Measurements from ENCODE around the gene WDR46.

WDR46 gene

DNA sequence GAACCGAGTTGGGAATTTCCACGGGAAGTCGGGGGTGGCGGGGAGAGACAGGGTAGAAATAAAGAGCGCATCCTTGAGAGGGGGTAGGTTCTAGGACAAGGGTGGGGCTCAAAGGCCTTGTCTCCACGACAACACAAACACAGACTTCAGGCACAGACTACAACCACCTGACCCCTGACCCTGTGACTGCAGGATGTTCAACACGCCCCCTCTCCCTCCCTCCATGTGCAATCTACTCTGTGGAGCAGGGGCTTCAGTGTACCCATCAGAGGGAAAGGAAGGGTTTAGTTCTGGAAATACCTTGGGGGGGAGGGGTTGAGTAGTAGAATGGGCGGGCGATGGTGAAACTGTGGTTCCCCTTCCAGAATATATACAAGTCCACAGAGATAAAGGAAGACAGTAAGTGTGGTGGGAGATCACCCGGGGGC lies 25.5 kb upstream of the WDR46 start:
- peak; percentile 43 to 47 for DNase-seq (ENCODE audit: low read depth in 1 of 2, low spot score in 1 of 2)

DNA sequence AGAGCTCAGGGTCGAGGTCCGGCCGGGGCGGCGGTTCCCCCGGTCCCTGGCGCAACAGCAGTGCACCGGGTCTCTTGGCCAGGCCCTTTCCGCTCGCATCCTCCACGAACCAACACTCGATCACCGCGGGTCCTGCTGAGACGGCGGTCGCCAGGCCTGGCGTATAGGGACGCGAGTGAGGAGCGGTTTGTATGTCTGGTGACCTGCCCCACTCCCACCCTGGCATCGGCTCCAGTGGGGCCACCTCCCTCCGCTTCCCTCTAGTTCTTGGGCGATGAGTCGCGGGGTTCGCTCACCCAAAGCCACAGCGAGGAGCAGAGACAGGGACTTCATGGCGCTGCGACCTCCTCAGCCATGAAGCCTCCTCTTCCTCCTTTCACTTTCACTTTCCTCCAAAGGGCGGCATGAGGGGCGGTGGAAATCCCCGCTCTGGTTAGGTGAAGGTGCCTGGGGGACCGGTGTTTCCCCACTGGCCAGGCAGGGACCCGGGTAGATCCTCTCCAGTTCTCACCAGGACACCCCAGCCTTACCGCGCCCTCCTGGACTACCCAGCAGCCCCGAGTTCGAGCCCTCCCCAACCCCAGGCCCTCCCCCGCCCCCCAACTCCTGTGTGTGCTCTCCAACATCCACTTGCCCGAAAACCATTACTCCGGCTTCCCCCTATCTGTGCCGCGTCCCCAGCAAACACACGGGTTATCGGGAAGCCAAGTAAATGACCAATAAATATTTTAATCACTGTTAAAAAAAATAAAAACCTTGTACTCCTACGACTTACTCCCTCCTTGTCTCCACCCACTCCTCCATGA lies 24.9 kb upstream of the WDR46 start, which contains the start of gene TAPBP:
TAPBP (minus strand) TSS at position 370 of the 806 bp plus-strand sequence; CDS start at position 333, 37 bp downstream.
- peak; percentile 70 to 71 for DNase-seq (ENCODE audit: low read depth in 1 of 2, low spot score in 1 of 2)

DNA sequence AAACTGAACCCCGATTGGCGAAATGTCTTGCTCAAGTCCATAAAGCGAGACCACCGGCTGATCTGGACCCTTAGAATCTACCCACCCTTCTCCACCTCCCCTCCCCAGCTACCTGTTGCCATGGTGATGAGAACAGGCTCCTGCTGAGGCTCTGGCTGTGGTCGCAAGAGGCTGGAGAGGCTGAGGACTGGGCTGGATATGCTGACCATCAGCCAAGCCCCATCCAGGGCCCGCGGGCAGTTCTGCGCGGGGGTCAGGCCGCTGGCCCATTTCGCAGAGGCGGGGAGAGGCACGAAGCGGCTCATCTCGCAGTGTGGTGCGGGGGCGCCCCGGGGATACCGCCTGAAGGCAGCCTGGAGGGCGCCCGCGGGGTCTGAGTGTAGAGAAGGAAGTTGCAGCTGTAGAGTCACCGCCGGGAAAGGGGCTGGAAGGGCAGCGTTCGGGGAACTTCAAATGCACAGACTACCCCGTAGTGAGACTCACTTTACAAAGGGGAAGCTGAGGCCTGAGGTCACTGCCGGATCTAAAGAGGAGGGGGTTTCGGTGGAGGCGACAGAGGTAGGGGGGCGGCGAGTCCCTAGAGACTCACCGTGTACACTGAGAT lies 24.2 kb upstream of the WDR46 start:
- peak in 1 of 2 donors; percentile 46 for DNase-seq (ENCODE audit: low read depth in 1 of 2, low spot score in 1 of 2)

DNA sequence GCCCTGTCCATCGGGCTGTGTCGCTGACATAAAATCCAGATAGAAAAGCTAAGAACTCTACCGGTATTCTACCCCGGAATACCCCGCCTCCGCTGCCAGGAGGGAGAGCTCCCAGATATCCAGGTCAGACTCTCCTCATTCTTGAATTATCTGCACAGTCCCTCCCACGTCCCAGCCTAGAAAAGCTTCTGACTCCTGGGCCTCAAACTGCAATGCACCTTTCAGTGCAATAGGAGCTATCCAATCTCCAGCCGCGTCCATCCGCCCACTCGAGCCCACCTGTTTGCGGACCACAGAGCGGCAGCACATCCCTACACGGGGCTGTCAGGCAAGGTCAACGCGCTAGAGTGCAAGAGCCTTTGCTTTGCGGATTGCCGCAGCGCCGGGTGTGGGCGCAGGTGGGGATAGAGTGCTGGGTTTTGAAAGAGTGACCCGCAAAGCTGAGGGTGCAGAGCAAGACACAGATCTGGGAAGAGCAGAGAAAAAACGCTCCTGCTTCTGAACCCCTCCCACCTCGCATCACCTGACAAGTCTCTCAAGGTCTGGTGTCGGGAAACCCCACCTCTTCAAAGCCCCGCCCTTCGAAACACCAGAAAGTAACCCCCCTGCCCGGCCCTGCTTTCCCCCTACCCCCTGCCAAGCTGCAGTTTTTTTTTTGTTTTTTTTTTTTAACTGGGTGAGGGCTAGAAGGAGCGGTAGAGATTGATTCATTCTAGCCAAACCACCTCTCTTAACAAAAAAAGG lies 23.5 kb upstream of the WDR46 start:
- peak; percentile 62 to 70 for DNase-seq (ENCODE audit: low read depth in 1 of 2, low spot score in 1 of 2)

DNA sequence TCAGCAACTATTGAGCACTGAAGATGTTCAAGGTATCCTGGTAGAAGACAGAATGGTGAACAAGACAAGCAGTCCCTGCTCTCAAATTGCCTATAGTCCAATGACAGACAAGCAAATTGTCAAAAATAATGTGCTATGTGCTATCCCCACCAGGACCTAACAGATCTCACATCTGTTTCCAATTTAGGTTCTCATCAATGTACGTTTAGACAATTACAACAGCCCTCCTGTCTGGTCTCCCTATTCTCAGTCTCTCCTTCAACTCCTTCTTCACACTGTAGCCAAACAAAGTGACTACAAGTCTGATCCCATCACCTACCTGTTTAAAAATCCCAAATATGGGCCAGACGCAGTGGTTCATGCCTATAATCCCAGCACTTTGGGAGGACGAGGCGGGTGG lies 17.3 kb upstream of the WDR46 start:
- no peak for DNase-seq (ENCODE audit: low read depth in 1 of 2, low spot score in 1 of 2)

DNA sequence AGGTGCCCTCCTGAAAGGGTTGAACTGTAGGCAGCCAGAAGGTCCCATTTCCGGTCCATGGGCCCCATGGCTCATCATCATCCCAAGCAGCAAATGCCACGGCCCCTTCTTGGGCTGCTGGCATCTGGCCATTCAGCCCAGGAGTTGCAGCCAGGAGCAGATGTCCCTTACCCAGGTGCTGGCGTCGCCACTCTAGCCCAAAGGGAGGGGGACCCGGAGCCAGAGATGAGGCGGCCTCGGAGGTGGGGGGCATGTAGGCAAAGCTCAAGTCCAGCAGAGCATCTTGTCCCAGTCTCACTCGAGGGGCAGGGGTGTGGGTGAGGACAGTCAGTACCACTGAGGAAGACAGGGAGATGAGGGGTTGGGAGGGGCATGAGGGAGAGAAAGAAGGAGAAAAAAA lies 16.0 kb upstream of the WDR46 start:
- DNase-seq (ENCODE audit: low read depth in 1 of 2, low spot score in 1 of 2): no peak

DNA sequence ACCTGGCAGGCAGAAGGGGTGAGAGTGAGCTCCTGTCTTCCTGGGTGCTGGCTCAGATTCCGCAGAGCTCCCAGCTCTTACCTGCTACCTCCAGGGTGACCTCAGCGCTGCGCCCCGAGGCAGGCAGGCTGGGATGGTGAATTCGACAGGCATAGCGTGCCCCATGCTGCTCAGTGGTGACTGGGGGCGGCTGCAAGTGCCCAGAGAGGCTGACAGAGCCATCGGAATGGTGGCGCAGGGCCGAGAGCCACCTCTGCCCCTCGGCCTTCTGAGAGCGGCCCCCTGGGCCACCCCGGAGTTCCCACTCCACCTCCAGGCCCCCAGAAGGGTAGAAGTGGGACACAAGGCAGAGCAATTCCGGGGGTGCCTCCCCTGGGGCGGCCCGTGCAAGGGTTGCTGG lies 15.2 kb upstream of the WDR46 start:
- DNase-seq (ENCODE audit: low read depth in 1 of 2, low spot score in 1 of 2): no peak

DNA sequence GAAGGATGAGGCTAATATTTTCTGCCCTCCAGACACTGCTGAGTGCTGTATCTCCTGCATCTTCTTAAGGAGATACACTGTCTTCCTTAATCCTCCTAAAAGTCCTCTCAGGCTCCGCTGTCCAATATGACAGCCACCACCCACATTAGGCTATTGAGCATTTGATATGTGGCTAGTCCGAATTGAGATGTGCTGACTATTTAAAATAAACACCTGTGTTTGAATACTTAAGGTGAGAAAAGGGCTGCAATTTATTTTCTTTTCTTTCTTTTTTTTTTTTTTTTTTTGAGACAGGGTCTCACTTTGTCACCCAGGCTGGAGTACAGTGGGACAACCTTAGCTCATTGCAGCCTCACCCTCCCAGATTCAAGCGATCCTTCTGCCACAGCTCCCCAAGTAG lies 12.8 kb upstream of the WDR46 start:
- DNase-seq (ENCODE audit: low read depth in 1 of 2, low spot score in 1 of 2): no peak

DNA sequence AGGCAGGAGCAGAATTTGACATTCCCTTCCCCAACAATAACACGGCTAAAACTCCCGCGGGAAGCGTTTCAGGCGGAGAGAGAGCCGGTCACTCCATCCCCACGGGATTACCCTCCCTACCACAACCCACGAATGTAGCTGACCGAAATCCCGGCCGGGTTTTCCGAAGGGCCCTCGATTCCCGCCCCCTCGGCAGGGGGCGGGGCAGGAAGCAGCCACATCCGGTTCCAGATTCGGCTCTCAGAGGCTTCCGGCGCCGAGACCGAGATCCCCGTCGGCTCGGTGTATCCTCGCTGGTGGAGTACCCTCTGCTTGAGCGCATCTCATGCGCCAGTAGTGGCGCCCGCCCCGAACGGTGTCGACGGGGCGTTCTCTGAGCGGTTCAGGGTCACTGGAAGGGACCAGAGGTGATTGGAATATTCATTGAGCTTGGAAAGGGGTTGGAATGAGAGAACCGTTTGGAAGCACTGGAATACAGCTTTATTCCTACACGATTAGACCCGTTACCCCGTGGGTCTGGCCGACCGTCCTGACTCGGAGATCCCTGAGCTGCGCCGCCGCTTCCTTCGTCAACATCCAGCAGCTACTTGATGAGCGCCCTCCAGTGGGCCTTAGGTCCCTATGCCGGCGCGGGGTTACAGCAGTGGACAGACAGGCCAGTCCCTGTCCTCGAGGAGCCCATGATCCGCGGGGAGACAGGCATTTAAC lies 10.4 kb upstream of the WDR46 start:
- DNase-seq (ENCODE audit: low read depth in 1 of 2, low spot score in 1 of 2): peak; percentile 86 to 93

DNA sequence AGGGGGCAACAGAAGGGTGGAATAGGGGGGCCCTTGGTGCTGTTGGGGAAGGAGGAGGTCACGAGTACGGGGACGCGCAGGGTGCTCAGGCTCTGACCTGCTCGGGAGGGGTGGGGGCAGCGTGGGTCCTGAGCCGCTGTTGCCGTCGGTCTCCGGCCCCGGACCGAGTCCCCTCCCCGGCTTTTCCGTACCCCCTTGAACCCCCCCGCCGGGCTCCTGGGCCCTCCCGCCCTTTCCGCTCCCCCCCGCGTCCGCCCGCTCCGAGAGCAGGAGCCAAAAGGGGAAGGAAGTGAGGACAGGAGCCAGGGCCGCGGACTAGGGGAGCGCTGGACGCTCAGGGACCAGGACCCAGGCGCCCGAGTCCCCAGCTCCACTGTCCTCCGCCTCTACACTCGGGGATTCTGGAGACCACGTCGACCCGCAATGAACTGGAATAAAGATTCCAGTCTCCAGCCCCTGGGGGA lies 9.8 kb upstream of the WDR46 start, which contains the start of gene RGL2:
RGL2 (minus strand) TSS at position 170 of the 464 bp plus-strand sequence. CDS start 332 bp downstream, outside the sequence.
- peak; percentile 35 to 45 for DNase-seq (ENCODE audit: low read depth in 1 of 2, low spot score in 1 of 2)

DNA sequence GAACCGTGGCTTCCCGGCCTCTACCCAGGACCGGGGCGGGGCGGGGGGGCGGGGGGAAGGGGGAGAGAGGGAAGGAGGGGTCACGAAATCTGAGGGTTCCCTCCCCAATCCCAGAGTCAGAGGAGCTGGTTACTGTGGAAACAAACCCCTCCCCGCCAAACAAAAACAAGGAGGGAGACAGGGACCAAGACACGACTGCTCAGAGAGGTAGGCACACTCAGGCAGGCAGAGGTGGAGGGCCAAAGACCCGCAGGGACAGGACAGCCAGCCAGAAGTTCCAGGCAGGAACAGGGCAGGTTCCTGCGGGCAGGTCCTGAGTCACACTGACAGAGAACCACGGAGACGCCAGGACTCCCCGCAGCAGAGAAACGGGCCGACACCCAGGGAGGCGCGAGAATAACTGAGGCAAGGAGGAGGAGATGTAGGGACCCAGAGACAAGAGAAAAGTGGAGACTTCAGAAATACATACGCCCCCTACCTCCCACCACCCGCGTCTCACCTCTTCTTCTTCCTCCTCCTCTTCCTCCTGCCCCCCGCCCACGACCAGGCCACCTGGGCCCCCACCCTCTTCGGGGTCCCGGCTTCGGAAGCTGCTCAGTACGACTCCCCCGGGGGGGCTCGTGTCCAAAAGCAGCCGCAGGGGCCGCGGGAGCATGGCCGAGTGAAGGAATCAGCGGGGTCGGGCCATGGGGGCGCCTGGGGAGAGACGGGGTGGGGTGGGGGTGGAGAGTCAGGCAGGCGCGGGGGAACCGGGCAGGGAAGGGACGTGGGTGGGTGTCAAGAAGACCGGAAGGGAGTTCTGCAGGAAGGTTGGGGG lies 9.1 kb upstream of the WDR46 start:
- DNase-seq (ENCODE audit: low read depth in 1 of 2, low spot score in 1 of 2): no peak

DNA sequence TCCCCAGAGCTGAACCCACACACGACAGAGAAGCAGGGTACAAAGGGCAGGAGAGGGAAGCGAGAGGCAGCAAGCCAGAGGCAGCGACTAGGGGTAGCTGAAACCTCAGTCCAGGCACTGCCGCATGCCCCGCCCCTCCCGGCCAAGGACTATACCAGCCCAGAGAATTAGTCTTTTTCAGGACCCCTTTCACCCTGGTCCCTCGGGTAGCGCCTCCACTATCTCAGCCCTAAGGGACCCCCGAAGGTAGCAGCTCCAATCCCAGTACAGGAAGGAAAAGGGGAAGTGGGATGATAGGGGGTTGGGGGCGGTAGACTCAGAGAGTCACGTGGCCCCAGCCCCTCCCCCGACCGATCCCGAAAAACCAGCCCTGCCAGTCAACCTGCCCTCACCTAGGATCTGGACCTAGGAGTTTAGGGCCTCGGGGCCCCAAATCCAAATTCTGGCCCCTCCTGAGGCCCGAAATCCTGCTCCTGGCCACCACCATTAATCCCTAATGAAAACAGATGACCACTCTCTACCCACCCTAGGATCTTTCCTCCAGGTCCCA lies 8.4 kb upstream of the WDR46 start:
- no peak for DNase-seq (ENCODE audit: low read depth in 1 of 2, low spot score in 1 of 2)

DNA sequence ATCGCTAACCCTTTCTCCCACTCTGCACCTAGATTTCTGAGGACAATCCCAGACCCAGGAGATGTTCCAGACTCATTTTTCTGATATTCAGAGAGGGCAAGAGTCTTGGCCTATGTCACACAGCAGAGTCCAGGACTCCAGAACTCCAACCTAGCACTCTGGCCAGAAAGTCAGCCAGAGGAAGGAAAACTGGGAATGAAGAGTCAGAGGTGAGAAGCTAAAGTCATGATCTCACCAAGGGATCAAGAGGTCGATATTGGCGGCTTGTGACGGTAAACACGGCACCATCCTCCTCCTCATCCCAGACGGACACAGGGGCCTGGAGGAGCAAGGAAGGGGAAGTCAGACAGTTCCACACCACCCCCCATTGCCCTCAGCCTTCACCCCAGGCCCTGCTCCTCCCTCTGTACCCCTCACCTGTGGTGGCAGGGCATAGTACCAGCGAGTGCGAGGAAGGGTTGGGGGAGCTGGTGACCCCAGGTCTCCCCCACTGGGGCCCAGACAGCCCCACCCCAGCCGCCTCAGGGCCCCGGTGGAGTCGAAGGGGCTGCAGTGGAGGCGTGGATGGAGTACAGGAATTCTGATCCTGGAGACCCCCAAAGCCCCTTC lies 7.9 kb upstream of the WDR46 start:
- no peak for DNase-seq (ENCODE audit: low read depth in 1 of 2, low spot score in 1 of 2)

DNA sequence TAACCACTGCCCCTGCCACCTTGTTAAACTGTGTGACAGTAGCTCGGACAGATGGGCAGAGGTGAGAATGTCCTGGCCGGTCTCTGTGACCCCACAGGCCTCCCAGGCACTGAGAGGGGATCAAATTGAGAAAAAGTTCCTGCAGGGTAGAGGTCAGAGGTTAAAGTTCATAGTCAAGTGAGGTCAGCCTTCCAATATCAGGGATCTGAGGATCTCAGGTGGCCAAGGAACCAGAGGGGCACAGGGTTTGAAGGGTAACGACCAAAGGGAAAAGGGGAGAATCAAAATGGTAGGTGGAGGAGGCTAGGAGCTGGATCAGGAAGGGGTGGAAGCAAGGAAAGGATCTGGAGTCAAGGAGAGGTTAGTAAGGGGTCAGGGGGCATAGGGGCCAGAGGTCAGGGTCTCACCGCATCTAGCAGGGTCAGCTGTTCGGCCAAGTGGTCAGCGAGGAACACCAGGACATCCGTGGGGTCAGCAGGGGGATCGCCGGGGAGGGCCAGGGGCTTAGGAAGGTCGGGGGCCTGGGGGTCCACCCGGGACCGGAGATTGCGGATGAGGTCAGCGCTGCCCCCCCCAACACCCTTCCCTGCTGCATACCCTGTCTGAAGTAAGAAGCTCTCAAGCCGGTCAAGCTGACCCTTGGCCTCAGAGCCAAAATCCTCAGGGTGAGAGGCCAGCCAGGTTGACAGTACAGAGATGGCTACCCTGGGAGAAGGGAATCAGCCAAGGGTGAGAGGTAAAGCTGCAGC lies 6.8 kb upstream of the WDR46 start:
- DNase-seq (ENCODE audit: low read depth in 1 of 2, low spot score in 1 of 2): no peak

DNA sequence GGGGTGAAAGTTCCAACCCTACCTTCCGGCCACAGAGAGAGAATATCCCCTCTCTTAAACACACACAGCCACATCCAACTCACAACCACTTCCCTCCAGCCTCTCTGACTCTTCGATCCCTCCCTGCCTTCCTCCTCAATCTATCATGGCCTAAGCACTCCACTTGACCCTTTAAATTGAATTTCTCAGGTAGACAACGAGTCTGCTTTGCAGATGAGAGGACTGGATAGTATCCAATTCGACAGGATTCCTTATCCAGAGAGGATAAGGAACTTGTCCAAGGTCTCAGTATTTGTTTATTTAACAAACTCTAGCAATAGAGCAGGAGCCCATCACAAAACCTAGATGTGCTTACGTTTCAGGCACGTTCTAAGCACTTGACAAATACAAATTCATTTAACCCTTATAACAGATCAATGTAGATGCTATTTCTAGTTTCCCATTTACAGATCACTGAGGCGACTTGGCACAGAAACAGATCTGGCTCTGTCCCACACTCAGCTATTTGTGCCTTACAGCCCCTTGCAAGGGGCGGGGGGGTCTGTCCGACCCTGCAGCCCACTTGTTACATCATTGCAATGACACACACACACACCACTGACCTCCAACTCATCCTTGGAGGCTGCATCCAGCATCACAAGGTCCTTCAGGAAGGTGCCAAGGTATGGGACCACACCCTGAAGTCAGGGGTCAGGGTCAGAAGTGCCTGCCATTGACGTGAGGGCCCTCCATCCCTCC lies 5.2 kb upstream of the WDR46 start:
- no peak for DNase-seq (ENCODE audit: low read depth in 1 of 2, low spot score in 1 of 2)

DNA sequence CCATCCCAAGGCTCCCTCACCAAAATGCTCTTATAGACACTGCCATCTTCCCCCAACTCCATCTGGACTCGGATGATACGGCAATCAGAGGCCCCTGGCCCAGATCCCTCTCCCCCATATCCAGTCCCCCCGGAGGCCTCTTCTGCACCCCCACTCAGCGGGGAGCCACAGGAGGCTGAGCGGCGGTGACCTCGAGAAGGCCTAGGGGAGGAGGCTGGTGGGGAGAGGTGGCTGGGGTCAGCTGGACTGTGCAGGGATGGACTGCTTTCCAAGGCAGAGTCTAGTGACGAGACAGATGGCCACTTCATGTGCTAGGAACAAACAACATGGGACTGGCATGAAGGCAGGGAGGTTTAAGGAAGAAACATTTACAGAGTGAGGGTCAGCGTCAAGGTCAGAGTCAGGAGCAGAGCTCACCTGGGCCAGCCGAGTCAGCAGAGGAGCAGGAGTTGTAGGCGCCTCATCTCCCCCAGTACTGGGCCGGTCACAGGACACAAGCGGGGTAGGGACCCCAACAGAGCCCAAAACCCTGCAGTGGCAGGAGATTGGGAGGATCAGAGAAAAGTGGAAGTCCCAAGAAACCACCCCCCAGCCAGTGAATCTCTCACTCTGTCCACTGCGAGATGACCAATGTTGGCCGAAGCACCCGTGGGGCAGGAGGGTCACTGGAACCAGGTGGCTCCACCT lies 4.1 kb upstream of the WDR46 start:
- no peak for DNase-seq (ENCODE audit: low read depth in 1 of 2, low spot score in 1 of 2)

DNA sequence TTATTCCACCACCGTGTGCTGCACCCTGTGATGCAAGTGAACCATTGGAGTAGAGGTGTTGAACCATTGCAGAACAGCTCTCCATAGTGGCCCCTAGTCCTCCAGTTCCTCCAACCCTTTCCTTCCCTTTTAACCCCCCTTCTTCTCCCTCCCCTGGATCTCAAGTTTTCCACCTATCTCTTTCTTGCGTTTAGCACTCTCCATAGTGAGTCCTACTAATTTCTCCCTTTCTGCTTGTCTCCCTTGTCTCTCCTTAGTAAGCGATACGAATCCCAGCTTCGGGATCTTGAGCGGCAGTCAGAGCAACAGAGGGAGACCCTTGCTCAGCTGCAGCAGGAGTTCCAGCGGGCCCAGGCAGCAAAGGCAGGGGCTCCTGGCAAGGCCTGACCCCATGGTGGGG lies 1.4 kb upstream of the WDR46 start:
- DNase-seq (ENCODE audit: low read depth in 1 of 2, low spot score in 1 of 2): no peak

Data from stimulated activated CD4-positive, alpha-beta T cell treated with anti-CD3 and anti-CD28 coated beads, Interleukin-15, amount 100 ng/mL, for 1 hour (primary cell).